H9 (cell line): ENCODE results near the gene JAGN1. TPM values are rescaled to one million over a fixed set of nuclear protein-coding genes. Genes with fewer than 3 reads are reported as not detected.

Experiments used
- DNase-seq: peaks from one replicate; pipeline ENCODE4 v3.0.0-alpha.2; 2017
- H2AFZ ChIP-seq: one replicate; pipeline ENCODE4 v1.6.1; 2013; ENCODE audit warnings: mild to moderate bottlenecking, low read length, control low read depth, moderate library complexity
- H2AK5ac ChIP-seq: 2 replicates; pipeline ENCODE4 v1.6.1; 2013; ENCODE audit warnings: low read length, control low read depth, mixed read lengths; ENCODE audit not compliant: insufficient read length
- H2BK120ac ChIP-seq: one replicate; pipeline ENCODE4 v1.6.1; 2013; ENCODE audit warnings: low read depth, mild to moderate bottlenecking, low read length, control low read depth, inconsistent platforms; ENCODE audit not compliant: poor library complexity, severe bottlenecking
- H2BK12ac ChIP-seq: 2 replicates; pipeline ENCODE4 v1.6.1; 2013; ENCODE audit warnings: low read length, control low read depth, mixed read lengths, low read depth; ENCODE audit not compliant: insufficient read length
- H2BK15ac ChIP-seq: 2 replicates; pipeline ENCODE4 v1.6.1; 2013; ENCODE audit warnings: low read depth, low read length, control low read depth
- H2BK20ac ChIP-seq: one replicate; pipeline ENCODE4 v1.6.1; 2013; ENCODE audit warnings: low read depth, mild to moderate bottlenecking, low read length, control low read depth, inconsistent platforms; ENCODE audit not compliant: poor library complexity, severe bottlenecking
- H2BK5ac ChIP-seq: 2 replicates; pipeline ENCODE4 v1.6.1; 2013; ENCODE audit warnings: low read length, control low read depth, mixed read lengths; ENCODE audit not compliant: insufficient read length
- H3K14ac ChIP-seq: 2 replicates; pipeline ENCODE4 v1.6.1; 2013; ENCODE audit warnings: low read length, control low read depth; ENCODE audit not compliant: insufficient read depth
- H3K18ac ChIP-seq: 2 replicates; pipeline ENCODE4 v1.6.1; 2013; ENCODE audit warnings: low read depth, mild to moderate bottlenecking, mixed read lengths, low read length, control low read depth; ENCODE audit not compliant: insufficient read length
- H3K23ac ChIP-seq: 2 replicates; pipeline ENCODE4 v1.6.1; 2013; ENCODE audit warnings: low read length, control low read depth, mixed read lengths, low read depth; ENCODE audit not compliant: insufficient read length
- H3K23me2 ChIP-seq: 2 replicates; pipeline ENCODE4 v1.6.1; 2013; ENCODE audit warnings: low read depth, mild to moderate bottlenecking, mixed read lengths, low read length, control low read depth; ENCODE audit not compliant: insufficient read length, poor library complexity, severe bottlenecking
- H3K27ac ChIP-seq: 2 replicates; pipeline ENCODE4 v1.5.1; 2013; ENCODE audit warnings: low read length, control low read depth, mixed read lengths, low read depth; ENCODE audit not compliant: insufficient read length
- H3K27me3 ChIP-seq: 2 replicates; pipeline ENCODE4 v1.6.1; 2013; ENCODE audit warnings: low read length, control low read depth, inconsistent platforms; ENCODE audit not compliant: insufficient read depth
- H3K4ac ChIP-seq: 2 replicates; pipeline ENCODE4 v1.6.1; 2013; ENCODE audit warnings: low read depth, mild to moderate bottlenecking, control low read depth, inconsistent platforms, low read length, moderate library complexity
- H3K4me1 ChIP-seq: 2 replicates; pipeline ENCODE4 v1.6.1; 2013; ENCODE audit warnings: low read length, control low read depth, inconsistent platforms; ENCODE audit not compliant: insufficient read depth
- H3K4me2 ChIP-seq: 2 replicates; pipeline ENCODE4 v1.6.1; 2013; ENCODE audit warnings: low read length, control low read depth, mixed read lengths; ENCODE audit not compliant: insufficient read length, insufficient read depth
- H3K56ac ChIP-seq: 2 replicates; pipeline ENCODE4 v1.6.1; 2013; ENCODE audit warnings: low read depth, mild to moderate bottlenecking, mixed read lengths, low read length, control low read depth; ENCODE audit not compliant: insufficient read length
- H3K79me1 ChIP-seq: 2 replicates; pipeline ENCODE4 v1.6.1; 2013; ENCODE audit warnings: low read depth, mild to moderate bottlenecking, moderate library complexity, low read length, control low read depth, inconsistent platforms; ENCODE audit not compliant: insufficient read depth, poor library complexity, severe bottlenecking
- H3K79me2 ChIP-seq: 2 replicates; pipeline ENCODE4 v1.6.1; 2013; ENCODE audit warnings: low read length, control low read depth, inconsistent platforms; ENCODE audit not compliant: insufficient read depth
- H3K9ac ChIP-seq: 2 replicates; pipeline ENCODE4 v1.6.1; 2013; ENCODE audit warnings: low read length, control low read depth, mixed read lengths; ENCODE audit not compliant: insufficient read length; ENCODE audit errors: extremely low read depth
- H3K9me3 ChIP-seq: one replicate; pipeline ENCODE4 v1.6.1; 2013; ENCODE audit warnings: low read depth, low read length, inconsistent platforms; ENCODE audit not compliant: control insufficient read depth
- H3T11ph ChIP-seq: one replicate; pipeline ENCODE4 v1.6.1; 2013; ENCODE audit warnings: mild to moderate bottlenecking, low read length, control low read depth, inconsistent platforms
- H4K20me1 ChIP-seq: one replicate; pipeline ENCODE4 v1.6.1; 2013; ENCODE audit not compliant: control insufficient read depth, insufficient read length, insufficient read depth
- H4K5ac ChIP-seq: 2 replicates; pipeline ENCODE4 v1.6.1; 2013; ENCODE audit warnings: low read depth, mild to moderate bottlenecking, mixed read lengths, low read length, control low read depth; ENCODE audit not compliant: insufficient read length
- H4K8ac ChIP-seq: replicated peaks from 2 replicates; pipeline ENCODE4 v1.6.1; 2013; ENCODE audit warnings: low read length, control low read depth, mixed read lengths, low read depth; ENCODE audit not compliant: insufficient read length
- H4K91ac ChIP-seq: 2 replicates; pipeline ENCODE4 v1.6.1; 2013; ENCODE audit warnings: low read depth, mild to moderate bottlenecking, moderate library complexity, mixed read lengths, low read length, control low read depth; ENCODE audit not compliant: insufficient read length
- H3K27ac Mint-ChIP-seq, 3 experiments: 2 replicates in 2 of 3; 3 replicates in 1 of 3; pipeline ENCODE4 v1.8.0; 2020 to 2021; ENCODE audit warnings: mixed read lengths in 3 of 3, mild to moderate bottlenecking in 1 of 3, moderate library complexity in 1 of 3
- H3K27me3 Mint-ChIP-seq: 2 replicates; pipeline ENCODE4 v1.8.0; 2021; ENCODE audit warnings: low read depth, mild to moderate bottlenecking, moderate library complexity, mixed read lengths
- H3K36me3 Mint-ChIP-seq, 3 experiments: 2 replicates in 2 of 3; 3 replicates in 1 of 3; pipeline ENCODE4 v1.8.0; 2020 to 2021; ENCODE audit warnings: low read depth in 3 of 3, mixed read lengths in 3 of 3; ENCODE audit not compliant: insufficient read depth in 1 of 3
- H3K4me1 Mint-ChIP-seq, 2 experiments: 2 replicates each; pipeline ENCODE4 v1.8.0; 2020; ENCODE audit warnings: mixed read lengths in 2 of 2
- H3K4me3 Mint-ChIP-seq, 2 experiments: 2 replicates in 1 of 2; 3 replicates in 1 of 2; pipeline ENCODE4 v1.8.0; 2020 to 2021; ENCODE audit warnings: mild to moderate bottlenecking in 2 of 2, mixed read lengths in 2 of 2, moderate library complexity in 1 of 2
- H3K9me3 Mint-ChIP-seq, 2 experiments: 2 replicates in 1 of 2; 3 replicates in 1 of 2; pipeline ENCODE4 v1.8.0; 2020; ENCODE audit warnings: mild to moderate bottlenecking in 2 of 2, mixed read lengths in 2 of 2, moderate library complexity in 1 of 2
- WGBS: extraction: QIAGEN DNeasy Blood & Tissue Kit; methylation state at CpG from one replicate; pipeline ENCODE4 v1.1.7; 2013; ENCODE audit warnings: missing lambda C conversion rate, low lambda C conversion rate, mixed read lengths; ENCODE audit not compliant: insufficient read length; ENCODE audit errors: extremely low coverage; 5-methylcytosine and 5-hydroxymethylcytosine counted together
- total RNA-seq: library from RNA; stranded (reverse); gene quantifications from 2 replicates; pipeline ENCODE4 v1.2.1, GENCODE V29; 2021
- TF ChIP-seq, protein P1 (sequence below): fragments of 200-600 bp; sonication (generic); conservative IDR thresholded peaks from 3 replicates; pipeline ENCODE4 v1.8.0; 2021; ENCODE audit warnings: antibody characterized with exemption, mild to moderate bottlenecking

Gene JAGN1
- total RNA-seq, 1 experiment from 2014 or later, result 33.5 TPM

DNA sequence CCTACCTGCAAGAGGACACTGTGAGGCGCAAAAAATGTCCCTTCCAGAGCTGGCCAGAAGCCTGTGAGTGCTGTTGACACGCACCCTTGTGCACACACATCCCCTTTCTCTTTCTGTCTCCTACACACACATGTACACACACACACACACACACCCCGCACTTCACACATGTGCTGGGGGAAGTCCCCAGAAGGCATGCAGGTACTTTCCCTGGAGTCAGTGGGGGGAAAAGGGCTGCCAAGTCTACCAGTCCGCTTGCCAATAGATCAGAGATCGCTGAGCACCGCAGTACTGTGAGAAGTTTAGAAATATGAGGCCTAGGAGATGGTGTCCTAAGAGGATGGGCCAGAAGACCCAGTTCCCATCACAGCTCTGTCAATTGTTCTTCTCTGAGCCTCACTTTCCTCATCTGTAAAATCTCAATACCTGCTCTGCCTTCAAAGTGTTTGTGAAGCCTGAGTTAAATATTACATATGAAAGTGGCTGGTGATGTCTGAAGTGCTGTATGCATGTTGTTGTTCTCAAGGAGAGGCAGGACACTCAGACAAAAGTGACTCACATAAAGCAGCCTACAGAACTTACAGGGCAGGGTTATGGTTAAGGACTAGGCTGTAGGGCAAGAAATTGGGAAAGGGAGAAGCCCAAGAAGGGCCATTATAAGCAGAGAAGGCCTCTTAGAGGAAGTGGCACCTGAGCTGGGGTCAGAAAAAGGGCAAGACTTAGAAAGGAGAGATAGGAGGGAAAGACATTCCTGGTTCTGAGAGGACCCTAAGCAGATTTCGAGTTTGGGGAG, 19.0 kb downstream of the JAGN1 start:
- no peak for DNase-seq
- Histone ChIP-seq H3K9me3 (no peaks in the 10 kb centered on the region), H3K9ac (no peak overlapping the region), H4K91ac (no peak overlapping the region), H3K79me2 (no peaks in the 10 kb centered on the region), H2BK15ac (no peak overlapping the region), H2AK5ac (no peak overlapping the region), H3K56ac (no peak overlapping the region), H4K5ac (no peak overlapping the region), H3K27me3 (no peaks in the 10 kb centered on the region), H3K4me2 (no peak overlapping the region), H4K8ac (no peak overlapping the region), H3K18ac (no peak overlapping the region), H3K27ac (no peak overlapping the region), H2AFZ (no peak overlapping the region), H2BK20ac (no peak overlapping the region), H3K14ac (no peak overlapping the region), H3K4me1 (no peaks in the 10 kb centered on the region), H4K20me1 (no peaks in the 10 kb centered on the region), H3K4ac (no peak overlapping the region), H2BK5ac (no peak overlapping the region), H2BK120ac (no peak overlapping the region), H3K23ac (no peak overlapping the region), H2BK12ac (no peak overlapping the region), H3K79me1 (no peaks in the 10 kb centered on the region), H3K23me2 (no peaks in the 10 kb centered on the region), H3T11ph (no peak overlapping the region)
- Mint-ChIP-seq H3K27ac (no peak overlapping the region), H3K9me3 (no peaks in the 10 kb centered on the region; a peak in 2 of 5 replicates), H3K4me1 (peaks cover 0 to 3% of the 10 kb centered on the region in 2 experiments; a peak in 1 of 4 replicates), H3K4me3 (no peak overlapping the region), H3K36me3 (peaks cover 0 to 5% (median 0%) of the 10 kb centered on the region in 3 experiments; a peak in 1 of 7 replicates), H3K27me3 (peaks cover 9% of the 10 kb centered on the region)
- TF ChIP-seq, protein P1, sequence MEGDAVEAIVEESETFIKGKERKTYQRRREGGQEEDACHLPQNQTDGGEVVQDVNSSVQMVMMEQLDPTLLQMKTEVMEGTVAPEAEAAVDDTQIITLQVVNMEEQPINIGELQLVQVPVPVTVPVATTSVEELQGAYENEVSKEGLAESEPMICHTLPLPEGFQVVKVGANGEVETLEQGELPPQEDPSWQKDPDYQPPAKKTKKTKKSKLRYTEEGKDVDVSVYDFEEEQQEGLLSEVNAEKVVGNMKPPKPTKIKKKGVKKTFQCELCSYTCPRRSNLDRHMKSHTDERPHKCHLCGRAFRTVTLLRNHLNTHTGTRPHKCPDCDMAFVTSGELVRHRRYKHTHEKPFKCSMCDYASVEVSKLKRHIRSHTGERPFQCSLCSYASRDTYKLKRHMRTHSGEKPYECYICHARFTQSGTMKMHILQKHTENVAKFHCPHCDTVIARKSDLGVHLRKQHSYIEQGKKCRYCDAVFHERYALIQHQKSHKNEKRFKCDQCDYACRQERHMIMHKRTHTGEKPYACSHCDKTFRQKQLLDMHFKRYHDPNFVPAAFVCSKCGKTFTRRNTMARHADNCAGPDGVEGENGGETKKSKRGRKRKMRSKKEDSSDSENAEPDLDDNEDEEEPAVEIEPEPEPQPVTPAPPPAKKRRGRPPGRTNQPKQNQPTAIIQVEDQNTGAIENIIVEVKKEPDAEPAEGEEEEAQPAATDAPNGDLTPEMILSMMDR, result no peak
- WGBS, result no CpG with 5 or more reads among the region's 7 CpGs
